GM18870 (cell line): ENCODE results near the gene GRB2.
A peak's percentile ranks its signal among the peaks of the same experiment; 100 is the strongest.
"Not testable (repeated sequence)": the region's sequence is repeated elsewhere in the genome, so short reads cannot be mapped to it uniquely, and the experiment has no call there.

Experiments used
- ATAC-seq: cut with Tn5 transposase; IDR thresholded peaks from one replicate; pipeline ENCODE4 v1.9.1; 2021; ENCODE audit warnings: moderate library complexity; ENCODE audit not compliant: unreplicated experiment

Gene GRB2

DNA sequence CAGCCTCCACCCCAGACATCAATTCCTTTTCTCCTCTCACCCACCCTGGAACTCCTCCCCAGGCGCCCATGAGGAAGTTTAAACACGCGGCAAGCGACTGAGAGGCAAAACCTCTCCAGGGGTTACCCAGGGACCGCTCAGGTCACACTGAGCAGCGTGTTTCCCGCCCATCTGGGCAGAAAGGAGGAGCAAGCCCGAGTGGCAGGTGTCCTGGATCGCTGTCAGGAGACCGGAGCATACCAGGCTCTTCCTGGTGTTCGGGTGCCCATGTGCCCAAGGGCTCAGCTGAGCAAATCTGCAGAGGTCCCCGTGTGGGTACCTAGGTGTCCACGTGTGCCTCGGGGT is 116.7 kb downstream of the GRB2 start:
- ATAC-seq = peak; percentile 14

DNA sequence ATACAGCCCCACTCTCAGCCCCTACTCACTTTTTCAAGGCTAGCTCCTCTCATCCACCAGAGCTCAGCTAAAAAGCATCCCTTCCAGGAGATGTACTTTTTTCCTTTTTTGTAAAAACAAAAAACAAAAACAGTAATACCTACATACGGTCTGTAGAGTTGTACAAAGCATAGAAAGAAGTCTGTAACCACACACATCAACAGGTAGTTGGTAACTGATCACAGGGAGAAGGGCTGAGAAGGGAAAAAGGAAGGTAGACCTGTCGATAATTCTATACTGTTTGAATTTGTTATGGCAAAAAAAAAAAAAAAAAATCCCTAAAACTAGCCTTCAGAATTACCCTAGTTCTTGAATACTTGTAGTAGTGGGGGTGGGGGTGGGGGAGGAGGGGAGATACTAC is 117.1 kb downstream of the GRB2 start:
- ATAC-seq = no peak

DNA sequence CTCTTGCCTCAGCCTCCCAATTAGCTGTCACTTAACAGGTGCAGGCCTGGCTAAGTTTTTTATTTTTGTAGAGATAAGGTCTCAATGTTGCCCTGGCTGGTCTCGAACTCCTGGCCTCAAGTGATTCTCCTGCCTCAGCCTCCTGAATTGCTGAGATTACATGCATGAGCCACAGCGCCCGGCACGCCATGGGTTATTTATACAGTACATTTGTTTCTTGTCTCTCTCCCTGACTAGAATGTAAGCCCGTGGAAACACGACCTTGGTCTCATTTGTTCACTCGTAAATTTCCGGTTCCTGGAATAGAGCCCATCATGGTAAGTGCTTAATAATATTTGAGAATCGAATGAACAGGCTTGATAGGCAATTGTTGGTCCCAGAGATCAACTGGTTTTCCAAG is 118.3 kb downstream of the GRB2 start:
- ATAC-seq = no peak

DNA sequence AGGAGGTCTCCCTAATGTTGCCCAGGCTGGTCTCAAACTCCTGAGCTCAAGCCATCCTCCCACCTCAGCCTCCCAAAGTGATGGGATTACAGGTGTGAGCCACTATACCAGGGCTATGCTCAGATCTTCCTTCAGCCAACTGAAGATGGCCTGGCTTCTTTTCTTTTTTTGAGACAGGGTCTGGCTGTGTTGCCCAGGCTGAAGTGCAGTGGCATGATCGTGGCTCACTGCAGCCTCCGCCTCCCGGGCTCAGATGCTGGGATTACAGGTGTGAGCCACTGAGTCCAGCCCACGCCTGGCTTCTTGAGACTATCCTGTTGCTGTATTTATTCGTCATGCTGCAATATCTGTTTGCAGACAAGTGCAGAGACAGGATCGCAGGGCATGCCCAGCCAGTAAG is 120.4 kb downstream of the GRB2 start:
- ATAC-seq = no peak

DNA sequence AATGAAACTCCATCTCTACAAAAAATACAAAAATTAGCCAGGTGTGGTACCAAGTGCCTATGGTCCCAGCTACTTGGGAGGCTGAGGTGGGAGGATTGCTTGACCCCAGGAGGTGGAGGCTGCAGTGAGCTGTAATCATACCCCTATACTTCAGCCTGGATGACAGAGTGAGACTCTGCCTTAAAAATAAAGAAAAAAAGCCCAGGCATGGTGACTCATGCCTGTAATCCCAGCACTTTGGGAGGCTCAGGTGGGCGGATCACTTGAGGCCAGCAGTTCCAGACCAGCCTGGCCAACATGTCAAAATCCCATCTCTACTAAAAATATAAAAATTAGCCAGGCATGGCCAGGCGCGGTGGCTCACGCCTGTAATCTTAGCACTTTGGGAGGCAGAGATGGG is 125.3 kb downstream of the GRB2 start:
- not testable (repeated sequence) for ATAC-seq

DNA sequence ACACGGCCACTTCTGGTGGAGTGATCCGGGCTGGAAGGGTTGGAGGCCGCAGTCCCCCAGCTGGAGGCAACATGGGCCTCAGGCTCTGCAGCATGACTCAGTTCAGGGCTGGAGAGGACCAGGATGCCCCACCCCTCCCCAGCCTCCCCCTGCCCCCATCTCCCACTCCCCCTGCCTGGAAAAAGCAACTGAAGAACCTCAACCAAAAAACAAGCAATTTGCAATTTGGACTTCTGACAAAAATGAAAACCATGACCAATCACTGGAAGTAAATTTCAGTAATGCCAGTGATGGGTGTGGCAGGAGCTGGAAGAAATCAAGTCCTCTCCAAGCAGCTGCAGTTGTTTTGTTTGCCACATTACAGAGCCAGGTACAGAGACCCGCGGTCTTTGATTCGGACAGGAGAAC is 127.8 kb downstream of the GRB2 start:
- ATAC-seq = no peak

DNA sequence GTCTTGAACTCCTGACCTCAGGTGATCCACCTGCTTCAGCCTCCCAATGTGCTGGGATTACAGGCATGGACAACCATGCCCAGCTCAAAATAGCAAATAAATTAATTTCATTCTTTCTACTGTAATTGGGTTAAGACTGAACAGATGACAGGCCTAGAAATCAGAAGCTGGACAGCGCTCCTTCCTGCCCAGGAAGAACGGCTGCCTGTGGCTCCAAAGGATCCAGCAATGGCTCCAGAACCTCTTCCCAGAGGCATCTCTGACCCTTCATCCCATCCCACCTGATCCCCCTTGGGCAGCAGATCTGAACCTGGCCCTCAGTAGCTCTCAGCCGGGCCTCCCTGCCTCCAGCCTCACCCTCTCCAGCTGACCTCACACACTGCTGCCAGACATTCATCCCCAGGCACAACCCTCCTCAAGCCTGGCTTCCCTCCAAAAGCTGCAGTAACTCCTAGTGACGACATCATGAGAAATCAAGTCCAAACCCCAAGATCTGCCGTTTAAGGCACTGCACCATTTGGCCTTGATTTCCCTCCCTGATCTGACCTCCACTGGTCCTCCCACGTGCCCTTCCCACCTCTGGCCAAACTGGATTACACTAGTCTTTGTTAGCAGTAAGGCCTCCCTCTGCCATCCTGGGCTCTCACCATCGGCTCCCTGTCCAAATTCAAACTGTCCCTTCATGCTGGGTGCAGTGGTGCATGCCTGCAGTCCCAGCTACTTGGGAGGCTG is 131.3 kb downstream of the GRB2 start:
- ATAC-seq = no peak

DNA sequence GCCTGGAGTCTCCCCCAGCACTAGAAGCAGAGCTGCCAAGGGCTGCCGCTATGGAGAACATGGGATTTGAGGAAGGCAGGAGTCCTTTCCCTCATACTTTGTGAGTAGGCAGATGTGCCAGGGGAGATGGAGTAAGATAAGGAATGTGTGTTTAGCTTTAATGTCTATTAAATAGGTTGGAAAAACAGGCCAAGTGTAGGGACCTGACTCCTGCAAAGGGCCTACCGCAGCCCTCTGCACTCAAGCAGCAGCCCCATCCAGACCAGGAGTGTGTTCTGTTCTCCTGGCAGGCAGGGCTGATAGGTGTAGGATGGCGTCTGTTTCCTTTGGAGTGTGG is 132.7 kb downstream of the GRB2 start:
- ATAC-seq = no peak

DNA sequence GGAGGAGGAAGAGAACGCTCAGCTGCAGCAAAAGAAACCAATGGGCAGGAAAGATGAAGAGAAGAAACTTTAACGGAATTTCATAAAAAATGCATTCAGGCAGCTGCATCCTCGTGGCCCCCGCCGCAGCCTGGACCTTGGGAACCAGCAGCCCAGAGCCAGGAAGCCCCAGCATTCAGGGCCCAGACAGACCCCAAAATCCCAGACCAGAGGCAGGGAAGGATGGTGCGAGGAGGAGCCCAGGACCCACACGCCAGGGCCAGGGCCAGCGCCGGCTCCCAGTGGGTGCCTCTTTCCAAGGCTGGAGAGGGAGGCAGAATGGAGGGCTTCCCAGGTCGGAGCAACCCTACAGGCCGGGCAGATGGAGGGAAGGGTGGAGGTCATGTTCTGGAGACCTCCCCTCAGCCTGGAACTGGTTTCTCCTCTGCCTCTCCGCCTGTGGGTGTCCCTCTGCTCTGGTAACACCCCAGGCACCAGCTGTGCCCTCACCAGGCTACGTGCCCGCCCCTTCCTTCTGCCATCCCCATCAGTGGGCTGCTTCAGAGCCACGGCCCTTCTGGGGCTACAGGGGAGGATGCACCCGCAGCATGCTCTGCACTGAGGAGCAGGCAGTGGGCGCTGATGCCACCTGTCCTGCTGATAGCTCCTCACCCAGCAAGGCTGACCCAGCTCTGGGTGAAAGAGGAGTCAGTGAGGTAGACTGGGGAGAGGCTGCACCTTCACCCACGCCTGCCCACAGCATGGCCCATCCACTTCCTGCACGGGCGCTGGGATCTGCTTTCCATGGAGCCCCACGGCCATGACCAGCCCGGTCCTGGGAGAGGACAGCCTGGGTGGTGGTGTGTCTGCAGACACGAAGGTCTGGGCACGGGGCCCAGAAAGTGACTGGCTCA is 133.3 kb downstream of the GRB2 start:
- ATAC-seq = no peak

DNA sequence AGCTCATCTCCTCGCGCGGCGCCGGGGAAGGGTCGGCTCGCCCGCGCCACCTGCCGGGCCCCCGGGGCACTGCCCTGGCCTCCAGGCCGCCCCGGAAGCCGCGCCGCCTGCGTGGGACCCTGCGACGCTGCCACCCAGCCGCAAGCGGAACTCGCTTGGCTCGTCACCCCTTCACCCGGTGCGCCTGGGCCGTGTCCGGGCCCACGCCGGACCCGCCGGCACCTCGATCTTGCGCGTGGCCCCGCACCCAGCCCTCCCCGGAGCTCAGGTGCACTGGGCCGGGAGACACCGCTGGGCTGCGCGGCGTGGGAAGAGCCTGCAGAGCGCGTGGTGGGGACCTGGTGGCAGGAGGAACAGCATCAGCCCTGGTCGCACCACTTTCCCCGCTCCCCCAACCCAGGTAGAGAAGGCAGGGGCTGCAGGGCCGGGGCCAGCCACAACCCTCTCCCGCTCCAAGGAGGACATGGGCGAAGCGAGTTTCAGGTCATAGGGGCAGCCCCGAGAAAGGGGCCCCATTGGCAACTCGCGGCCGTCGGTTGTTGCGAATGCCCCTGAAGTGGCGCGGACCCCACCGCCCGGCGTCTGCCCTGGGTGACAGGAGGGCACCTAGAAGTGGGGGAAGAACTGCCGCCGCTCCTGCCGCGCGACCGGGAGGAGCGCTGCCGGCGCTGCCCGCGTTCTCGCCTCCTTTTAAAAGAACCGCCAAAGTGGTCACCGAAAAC is 134.1 kb downstream of the GRB2 start:
- ATAC-seq = no peak

DNA sequence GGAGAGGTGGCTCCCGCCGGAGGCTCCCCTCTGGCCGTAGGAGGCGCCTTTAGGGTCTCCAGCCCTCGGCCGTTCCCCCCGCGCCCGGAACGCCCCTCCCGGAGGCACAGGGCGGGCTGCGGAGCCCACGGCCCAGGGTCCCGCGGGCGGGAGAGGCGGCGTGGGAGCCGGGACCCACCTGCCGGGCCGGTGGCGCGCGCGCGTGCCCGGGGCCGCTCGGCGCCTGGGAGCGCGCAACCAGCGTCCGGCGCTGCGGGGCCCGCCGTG is 134.6 kb downstream of the GRB2 start, which contains the start of gene MIF4GD:
Gene MIF4GD, minus strand, starts transcription at position 266 of the 267 bp plus-strand sequence. CDS start 1,036 bp downstream, outside the sequence.
- no peak for ATAC-seq

DNA sequence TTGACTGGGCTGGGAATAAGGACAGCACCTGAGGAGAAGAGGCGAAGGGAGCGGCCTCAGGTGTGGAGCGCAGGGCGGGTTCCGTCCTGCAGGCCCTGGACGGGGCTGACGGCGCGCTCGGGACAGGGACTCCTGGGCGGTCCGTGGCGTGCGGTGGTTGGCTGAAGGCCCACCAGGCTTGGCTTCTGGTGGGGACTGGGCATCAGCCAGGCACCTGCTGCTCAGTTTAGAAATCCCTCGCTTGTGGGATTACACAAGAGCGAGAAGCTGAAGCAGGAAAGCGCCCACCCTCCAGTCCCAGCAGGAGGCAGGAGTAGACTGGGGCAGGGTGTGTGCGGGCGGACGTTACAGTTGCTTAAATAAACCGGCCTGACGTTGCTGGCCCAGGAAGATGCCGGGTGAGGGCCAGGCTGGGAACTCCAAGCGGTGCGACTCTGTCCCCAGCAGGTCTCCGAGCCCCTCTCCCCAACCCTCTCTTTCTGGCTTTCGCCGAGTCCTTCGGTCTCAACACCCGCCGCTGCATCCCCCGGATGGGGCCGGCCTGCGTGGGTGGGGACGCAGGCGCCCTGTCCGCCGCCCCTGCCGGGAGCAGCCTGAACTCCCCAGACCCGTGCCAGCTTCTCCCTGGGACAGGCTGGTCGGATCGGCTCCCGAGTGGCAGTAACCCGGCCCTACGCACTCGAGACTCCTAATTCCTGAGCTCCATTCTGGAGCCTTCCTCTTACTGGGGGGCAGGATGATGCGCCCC is 135.1 kb downstream of the GRB2 start:
- no peak for ATAC-seq

DNA sequence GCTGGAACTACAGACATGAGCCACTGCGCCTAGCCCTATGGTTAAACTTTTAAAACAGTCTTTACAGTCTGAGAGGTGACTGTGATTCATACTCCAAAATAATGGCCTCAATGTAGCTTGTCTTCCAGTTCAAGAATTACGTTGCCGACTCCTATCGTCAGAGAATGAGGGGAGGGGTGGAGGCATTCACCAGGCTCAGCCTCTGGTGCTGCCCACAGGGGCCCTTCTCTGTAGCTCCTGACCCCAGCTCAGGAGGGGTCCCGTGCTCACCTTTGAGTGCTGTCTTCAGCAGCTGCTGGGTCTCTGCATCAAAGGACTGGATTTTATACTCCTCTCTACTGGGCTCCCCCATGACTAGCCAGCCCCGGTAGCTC is 135.6 kb downstream of the GRB2 start:
- ATAC-seq = no peak
